GM19043 (cell line): ENCODE data around the gene XPNPEP3.
"Not testable (repeated sequence)": the region's sequence is repeated elsewhere in the genome, so short reads cannot be mapped to it uniquely, and the experiment has no call there.

Source experiments
- ATAC-seq: cut with Tn5 transposase; IDR thresholded peaks from one replicate; pipeline ENCODE4 v1.9.1; 2021; ENCODE audit warnings: low read depth; ENCODE audit not compliant: unreplicated experiment

Gene XPNPEP3

DNA sequence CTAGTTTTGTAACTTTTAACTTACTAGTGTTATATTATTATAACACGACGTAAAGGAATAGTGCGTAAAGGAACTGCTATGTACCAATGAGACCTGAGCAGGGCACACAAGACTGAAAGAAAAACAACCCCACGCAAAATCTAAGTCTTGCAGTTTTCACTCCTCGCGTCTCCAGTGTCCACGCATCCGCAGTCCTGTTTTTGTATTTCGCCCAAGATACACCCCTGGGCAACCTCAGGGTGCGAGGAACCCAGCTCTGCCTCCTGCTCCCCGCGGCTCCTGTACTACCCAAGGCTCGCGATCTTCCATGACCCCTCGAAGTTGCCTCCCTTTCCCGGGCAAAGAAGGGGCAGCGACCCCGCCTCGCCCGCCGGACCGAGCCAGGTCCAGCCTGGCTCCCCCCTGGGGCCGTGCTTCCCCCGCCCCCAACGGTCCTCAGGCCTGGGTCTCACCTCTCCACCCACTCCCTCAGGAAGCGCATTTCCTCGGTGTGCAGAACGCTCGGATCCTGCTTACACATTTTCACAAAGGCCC is 902 bp upstream of the XPNPEP3 start:
- no peak for ATAC-seq

DNA sequence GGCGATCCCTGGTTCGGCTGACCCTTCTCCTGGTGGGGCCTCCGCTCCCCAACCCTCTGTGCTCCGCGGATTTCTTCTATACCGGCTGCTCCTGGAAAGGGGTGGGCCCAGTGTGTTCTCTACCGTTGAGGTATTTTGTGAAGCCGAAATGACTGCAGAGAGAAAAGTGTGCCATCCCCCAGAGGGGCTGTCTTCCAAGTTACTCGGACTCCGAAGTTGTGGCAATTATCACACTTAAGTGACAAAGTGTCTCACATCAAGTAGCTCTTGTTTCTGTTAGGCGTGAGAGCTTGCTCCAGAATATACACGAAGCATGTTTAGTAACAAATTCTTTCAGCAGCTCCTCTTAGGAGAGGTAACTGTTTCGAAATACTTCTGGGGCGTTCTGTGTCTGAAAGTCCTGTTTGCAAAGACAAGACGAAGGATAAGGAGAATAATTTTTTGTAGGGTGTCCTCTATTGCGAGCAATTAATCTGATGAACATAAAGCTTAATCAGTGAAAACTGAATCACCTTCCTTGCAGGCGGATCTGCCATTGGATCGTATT is 434 bp downstream of the XPNPEP3 start:
- no peak for ATAC-seq

DNA sequence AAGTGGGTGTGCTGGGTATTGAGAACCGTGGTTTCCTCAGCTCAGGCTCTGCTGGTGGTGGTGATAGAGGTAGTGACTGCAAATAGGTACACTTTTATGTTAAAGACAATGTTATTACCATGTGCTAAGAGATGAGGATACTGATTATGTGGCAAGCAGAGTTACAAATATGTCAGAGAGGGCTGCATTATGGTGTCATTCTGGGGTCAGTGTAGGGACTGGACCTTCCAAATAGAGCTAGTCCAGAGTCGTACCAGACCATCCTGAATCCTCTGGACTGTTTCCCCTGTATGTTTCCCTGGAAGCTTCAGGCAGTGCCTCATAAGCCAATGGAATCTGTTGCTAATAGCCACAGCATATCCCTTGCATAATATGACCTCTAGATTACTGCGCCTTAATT is 5.1 kb downstream of the XPNPEP3 start, which contains the start of gene DNAJB7:
Gene DNAJB7, minus strand, starts transcription at position 101 of the 400 bp plus-strand sequence. CDS start 119 bp downstream, outside the sequence.
- no peak for ATAC-seq

DNA sequence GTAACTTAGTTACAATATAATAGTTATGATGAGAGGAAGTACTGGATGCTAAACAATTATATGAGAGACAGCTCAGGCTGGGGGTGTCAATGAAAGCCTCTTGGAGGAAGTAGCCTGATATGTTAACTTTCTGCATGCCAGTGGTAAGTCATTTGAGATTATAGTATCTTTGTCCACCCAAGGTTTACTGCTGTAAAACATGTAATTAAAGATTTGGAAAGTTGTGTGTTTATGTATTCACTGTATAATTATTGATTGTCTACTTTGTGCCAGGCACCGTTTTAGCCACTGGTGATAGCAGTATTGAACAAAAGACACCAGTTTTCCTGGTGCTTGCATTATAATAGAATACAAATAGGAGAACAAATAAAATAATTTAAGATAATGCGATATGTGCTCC is 5.6 kb downstream of the XPNPEP3 start:
- no peak for ATAC-seq

DNA sequence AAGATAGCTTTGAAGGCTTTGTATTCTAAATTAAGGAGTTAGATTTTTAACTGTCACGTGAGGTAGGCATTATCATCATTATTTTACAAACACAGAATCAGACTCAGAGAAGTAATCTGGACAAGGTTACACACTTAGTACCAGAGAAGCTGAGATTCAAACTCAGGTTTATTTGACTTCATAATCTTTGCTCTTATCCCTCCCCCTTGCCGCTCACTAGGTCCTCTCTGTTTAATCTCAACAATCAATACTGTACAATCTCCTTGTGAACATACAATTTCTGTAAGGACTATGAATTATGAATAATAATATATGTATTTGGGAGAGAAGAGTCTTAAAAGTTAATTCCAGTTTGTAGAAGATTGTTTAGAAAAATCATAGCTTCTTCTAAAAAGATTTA is 10.2 kb downstream of the XPNPEP3 start:
- ATAC-seq: no peak

DNA sequence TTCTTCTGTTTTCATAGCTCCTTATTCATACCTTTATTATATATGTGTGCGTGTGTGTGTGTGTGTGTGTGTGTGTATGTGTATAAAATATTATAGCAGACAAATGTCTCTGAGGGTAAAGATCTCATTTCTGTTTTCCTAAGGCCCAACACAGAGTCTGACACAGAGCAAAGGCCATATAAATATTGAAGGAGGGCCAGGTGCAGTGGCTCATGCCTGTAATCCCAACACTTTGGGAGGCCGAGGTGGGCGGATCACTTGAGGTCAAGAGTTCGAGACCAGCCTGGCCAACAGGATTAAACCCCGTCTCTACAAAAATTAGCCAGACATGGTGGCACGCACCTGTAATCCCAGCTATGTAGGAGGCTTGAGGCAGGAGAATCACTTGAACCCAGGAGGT is 11.4 kb downstream of the XPNPEP3 start:
- not testable (repeated sequence) for ATAC-seq

DNA sequence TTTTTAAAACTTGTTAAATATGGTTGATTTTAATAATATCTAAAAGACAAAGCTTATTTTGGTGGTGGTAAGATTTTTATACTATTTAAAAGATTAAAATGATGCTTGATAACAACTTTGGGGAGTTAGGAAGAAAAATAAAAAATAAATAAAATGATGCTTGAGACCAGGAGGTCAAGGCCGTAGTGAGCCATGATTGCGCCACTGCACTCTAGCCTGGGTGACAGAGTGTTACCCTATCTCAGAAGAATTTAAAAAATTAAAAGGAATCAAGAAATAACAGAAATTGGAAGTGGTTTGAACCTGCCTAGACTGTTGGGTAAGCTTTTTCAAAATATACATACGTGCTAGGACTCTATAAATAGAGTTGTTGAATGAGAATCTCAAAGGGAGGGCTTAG is 17.1 kb downstream of the XPNPEP3 start:
- no peak for ATAC-seq

DNA sequence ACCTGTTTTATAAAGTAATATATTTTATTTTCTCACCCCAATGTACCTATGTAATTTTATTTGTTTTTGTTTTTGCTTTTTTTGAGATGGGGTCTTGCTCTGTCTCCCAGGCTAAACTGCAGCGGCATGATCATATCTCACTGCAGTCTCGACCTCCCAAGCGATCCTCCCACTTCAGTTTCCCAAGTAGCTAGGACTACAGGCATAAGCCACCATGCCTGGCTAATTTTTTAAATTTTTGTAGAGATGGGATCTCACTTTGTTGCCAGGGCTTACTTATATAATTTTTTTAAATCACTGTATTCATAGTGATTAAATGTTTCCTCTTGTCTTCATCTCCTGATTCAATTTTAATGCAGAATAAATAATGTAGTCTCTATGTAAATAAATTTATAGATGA is 18.2 kb downstream of the XPNPEP3 start:
- no peak for ATAC-seq

DNA sequence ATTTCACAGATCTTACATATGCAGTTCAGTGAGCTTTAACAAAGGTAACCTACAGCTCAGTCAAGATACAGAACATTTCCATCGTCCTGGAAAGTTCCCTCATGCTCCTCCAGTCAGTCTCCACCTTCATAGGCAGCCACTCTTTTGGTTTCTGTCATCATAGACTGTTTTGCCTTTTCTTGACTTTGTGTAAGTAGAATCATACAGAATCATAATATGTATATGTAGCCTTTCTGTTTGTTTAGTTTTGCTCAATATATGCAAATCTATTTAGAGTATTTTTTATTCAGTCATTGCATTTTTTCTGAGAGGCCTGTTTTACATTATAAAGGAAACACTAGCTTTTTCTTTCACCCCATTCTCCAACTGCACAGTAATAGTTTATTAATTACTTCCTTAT is 20.0 kb downstream of the XPNPEP3 start:
- ATAC-seq: no peak

DNA sequence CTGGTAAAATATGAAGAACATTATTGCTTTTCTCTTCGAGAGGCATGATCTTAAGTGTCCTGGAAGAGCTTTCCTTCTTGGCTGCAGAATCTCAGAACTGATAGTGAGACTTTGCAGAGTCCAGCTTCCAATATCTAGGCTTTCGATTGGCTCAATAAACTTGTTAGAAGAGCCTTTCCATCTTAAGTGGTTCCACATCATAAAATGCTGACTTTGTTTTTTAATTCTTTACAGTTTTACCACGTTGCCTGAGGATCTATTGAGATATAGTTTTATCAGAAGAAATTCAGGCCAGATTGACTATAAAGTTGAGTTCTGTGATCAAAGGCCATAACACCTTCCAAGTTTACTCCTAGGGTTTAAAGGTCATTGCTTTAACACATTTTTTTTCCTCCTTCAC is 20.5 kb downstream of the XPNPEP3 start:
- ATAC-seq: no peak

DNA sequence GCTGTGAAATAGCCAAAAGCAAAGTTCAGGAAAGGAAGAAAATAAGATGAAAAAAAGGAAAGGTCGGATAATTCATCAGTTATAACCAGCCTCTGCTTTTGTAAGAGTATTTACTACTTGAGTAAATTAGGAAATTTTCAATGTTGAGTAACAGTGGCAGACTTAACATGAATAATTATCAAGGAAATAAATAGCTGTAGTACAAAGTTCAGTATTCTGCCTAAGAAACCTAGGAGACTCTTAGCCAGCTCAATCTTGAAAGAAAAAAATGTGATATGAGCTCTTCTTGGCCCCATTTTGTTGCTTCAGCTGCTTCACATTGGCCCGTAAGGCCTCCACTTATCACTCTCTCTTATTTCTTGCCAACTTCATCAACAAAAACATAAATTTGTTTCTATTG is 22.0 kb downstream of the XPNPEP3 start:
- no peak for ATAC-seq

DNA sequence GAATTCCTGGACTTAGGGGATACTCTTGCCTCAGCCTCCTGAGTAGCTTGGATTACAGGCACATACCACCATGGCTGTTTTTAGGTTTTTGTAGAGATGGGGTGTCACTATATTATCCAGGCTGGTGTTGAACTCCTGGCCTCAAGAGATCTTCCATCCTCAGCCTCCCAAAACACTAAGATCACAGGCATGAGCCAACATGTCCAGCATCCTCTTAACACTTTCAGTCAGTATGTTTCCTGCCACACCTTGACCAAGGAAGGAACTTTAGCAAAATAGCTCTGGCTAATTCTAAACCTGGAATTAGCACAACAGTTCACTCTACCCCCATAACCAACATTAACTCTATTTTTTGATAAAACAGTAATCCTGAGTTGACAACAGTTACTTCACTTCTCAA is 32.2 kb downstream of the XPNPEP3 start:
- ATAC-seq: no peak

DNA sequence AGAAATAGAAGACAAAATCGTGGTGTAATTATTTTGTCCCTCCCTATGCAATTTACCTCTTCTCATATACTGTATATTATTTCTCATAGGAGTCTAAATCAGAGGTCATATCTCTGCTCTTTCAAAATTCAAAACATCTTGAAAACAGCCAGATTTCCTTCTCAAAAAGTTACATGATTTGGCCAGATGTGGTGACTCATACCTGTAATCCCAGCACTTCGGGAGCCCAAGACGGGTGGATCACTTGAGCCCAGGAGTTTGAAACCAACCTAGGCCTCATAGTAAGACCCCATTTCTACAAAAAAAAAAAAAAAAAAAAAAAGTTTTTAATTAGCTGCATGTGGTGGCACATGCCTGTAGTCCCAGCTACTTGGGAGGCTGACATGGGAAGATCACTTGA is 33.9 kb downstream of the XPNPEP3 start:
- no peak for ATAC-seq

DNA sequence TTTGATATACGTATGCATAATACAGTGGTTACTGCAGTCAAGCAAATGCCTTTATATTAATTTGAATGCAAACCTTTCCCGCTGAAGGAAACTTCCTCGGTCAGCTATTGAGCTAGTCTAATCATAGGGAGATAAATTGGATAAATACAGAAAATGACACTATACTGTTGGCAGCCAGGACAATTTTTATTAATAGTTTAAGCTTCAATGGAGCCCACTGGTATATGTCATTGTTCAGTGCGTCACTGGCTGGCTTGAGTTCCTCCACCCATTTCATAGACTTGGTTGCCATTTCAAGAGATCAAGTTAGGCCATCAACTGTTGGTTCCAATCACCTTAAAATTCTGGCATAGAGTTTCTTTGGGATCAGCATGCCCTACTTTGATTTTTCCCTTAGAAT is 37.5 kb downstream of the XPNPEP3 start:
- ATAC-seq: no peak

DNA sequence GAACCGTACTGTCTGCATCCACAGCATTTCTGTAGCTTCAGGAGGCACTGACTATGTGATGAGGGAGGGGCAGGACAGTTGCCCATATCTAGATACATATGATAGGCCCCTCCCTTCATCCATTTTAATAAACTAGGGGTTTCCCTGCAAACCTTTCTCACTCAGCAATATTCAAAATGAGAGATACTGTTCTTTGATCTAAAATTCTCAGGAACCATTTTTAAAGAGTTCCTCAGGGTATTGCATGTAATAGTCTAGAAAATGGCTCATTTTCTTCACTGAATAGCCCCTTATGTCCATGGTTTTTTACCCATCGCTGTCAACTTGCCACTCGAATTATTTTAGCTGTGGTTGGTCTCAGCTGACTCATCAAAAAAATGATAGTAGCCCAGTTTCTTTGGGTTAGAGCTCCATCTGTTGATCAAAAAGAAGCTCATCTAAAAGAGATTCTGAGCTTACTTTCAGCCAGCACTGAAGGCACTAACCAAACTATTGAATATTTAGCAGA is 42.0 kb downstream of the XPNPEP3 start:
- no peak for ATAC-seq

DNA sequence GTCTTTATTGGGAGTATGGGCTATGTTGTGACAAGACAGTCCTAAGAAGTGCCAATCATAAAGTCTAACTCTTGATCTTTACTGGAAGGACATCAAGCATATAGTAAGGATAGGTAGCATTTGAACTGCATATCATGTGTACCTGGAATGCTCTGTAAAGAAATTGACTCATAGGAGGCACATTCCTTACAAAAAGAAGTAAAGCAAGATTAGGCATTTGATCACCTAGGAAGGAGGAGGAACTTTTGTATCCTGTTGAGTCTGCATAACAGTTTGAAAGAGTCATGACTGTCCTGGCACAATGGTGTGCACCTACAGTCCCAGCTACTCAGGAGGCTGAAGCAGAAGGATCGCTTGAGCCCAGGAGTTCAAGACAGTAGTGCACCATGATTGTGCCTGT is 47.2 kb downstream of the XPNPEP3 start:
- no peak for ATAC-seq

DNA sequence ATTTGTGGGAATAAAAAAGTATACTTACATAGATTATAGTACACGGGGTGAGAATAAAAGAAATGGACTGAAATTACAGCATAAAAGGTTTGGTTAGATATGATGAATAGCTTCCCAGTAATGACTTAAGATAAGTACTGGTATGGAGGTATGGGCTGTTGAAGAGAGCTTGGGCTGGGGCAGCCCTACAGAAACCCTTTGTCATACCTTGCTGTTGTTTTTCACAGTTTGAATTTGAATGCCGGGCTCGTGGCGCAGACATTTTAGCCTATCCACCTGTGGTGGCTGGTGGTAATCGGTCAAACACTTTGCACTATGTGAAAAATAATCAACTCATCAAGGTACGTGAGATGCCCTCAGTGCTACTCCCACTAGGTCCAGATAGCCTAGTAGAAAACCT is 51.9 kb downstream of the XPNPEP3 start:
- no peak for ATAC-seq

DNA sequence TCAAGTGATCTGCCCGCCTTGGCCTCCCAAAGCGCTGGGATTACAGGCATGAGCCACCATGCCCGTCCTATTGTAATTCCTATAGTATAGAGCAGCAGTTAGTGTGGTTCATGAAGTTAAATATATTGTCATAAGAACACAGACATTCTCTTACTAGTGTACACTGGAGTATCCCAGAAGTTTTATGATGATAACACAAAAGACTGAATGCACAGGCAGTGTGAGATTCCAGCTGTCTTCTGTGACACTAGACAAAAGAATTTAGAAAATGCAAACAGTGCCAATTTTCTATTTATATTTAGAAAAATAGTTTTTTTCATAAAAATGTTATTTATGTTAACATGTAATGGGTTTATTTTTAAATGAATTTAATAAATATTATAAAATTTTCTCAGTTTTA is 54.8 kb downstream of the XPNPEP3 start:
- no peak for ATAC-seq

DNA sequence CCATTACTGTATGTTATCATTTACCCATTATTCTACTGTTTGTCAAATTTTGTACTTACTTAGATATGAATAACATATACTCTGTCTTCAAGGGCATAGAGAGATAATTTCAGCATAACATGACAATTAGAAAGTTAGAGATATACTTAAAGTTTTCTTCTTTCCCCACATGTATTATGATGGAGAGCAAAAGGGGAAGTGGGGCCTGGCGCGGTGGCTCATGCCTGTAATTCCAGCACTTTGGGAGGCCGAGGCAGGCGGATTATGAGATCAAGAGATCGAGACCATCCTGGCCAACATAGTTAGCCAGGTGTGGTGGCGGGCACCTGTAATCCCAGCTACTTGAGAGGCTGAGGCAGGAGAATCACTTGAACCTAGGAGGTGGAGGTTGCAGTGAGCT is 56.0 kb downstream of the XPNPEP3 start:
- not testable (repeated sequence) for ATAC-seq

DNA sequence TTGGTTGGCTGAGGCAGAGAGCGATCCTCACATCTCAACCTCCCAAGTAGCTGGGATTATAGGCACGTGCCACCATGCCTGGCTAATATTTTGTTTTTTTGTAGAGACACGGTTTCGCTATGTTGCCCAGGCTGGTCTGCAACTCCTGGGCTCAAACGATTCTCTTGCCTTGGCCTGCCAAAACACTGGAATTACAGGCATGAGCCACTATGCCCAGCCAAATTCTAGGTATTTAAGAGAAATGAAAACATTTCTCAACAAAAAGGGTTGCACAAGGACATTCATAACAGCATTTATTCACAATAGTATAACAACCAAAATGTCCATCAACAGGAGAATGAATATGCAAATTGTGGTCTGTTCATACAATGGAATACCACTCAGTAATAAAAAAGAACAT is 62.5 kb downstream of the XPNPEP3 start:
- ATAC-seq: no peak

DNA sequence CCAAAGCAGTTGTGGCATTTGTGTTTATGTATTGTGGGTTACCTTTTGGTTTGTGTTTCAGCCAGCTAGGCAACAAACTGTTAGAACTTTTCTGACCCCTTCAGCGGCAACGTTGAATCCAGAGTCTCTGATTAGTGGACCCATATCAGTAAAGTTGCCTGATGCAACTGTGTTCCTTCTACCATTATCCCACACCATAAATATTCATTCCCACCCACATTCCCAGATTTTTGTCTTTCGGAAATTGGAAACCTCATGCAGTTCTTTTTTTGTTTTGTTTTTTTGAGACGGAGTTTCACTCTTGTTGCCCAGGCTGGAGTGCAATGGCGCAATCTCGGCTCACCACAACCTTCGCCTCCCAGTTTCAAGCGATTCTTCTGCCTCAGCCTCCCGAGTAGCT is 63.6 kb downstream of the XPNPEP3 start:
- no peak for ATAC-seq

DNA sequence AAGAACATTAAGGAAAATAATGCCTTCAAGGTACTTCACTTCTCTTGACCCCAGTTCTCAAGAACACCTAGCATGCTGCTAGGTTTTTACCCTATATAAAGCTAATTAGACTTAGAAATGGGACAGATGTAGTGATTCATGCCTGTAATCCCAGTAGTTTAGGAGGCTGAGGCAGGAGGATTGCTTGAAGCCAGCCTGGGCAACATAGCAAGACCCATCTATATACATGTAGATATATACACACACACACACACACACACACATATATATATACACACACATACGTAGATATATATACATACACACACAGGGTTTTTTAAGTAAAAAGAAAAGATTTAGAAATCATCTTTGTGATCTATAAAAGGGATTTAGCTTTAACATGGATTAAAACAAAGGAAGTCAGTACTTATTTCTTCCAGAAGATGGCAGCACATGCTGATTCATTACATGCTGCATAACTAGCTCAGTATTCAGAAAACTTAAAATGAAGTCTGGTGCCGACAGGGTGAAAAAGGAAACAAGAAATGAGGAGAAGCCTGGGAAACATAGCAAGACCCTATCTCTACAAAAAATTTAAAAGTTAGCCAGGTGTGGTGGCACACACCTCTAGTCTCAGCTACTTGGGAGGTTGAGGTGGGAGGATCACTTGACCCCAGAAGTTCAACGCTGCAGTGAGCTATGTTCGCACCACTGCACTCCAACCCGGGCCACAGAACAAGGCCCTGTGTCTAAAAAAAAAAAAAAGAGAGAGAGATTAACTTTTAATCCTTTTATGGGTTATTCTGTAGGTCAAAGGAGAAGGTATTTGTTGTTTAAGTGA is 65.7 kb downstream of the XPNPEP3 start:
- no peak for ATAC-seq
